ENCODE measurements around the gene PDE7B. TPM values are rescaled to one million over a fixed set of nuclear protein-coding genes. Genes with fewer than 3 reads are reported as not detected.
A peak's percentile ranks its signal among the peaks of the same experiment; 100 is the strongest.
"Not testable (repeated sequence)": the region's sequence is repeated elsewhere in the genome, so short reads cannot be mapped to it uniquely, and the experiment has no call there.

The PDE7B gene
- total RNA-seq, 1 donor, result 25.3 TPM

DNA sequence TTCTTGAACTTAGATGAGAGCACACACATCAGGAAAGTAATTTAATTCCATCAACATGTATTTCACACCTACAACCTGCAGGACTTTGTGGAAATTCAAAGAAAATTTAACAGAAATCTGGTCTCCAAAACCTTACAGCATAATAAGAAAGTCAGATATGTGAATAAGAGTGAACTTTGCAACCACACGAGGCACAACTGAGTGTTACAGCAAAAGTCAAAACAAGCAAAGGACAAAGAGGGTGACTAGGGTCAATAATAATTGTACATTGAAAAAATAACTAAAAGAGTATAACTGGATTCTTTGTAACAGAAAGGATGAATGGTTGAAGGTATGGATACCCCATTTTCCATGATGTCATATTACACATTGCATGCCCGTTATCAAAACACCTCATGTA, 284.8 kb downstream of the PDE7B start:
- TF ChIP-seq, protein P1, sequence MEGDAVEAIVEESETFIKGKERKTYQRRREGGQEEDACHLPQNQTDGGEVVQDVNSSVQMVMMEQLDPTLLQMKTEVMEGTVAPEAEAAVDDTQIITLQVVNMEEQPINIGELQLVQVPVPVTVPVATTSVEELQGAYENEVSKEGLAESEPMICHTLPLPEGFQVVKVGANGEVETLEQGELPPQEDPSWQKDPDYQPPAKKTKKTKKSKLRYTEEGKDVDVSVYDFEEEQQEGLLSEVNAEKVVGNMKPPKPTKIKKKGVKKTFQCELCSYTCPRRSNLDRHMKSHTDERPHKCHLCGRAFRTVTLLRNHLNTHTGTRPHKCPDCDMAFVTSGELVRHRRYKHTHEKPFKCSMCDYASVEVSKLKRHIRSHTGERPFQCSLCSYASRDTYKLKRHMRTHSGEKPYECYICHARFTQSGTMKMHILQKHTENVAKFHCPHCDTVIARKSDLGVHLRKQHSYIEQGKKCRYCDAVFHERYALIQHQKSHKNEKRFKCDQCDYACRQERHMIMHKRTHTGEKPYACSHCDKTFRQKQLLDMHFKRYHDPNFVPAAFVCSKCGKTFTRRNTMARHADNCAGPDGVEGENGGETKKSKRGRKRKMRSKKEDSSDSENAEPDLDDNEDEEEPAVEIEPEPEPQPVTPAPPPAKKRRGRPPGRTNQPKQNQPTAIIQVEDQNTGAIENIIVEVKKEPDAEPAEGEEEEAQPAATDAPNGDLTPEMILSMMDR (IDR thresholded peaks at IDR 0.05; ENCODE audit: extremely low read depth, low read depth, low read length), result no peak
- H3K27ac ChIP-seq (ENCODE audit: low read depth, low read length), result no peak overlapping the region
- peaks cover 35% of the 10 kb centered on the region for H3K79me2 ChIP-seq (ENCODE audit: insufficient read depth, low read length)
- H2AFZ ChIP-seq (ENCODE audit: low read length), result no peak overlapping the region
- H3K4me1 ChIP-seq (ENCODE audit: insufficient read depth, low read length), result peaks cover 19% of the 10 kb centered on the region
- H3K27me3 ChIP-seq (ENCODE audit: insufficient read depth, low read length), result no peaks in the 10 kb centered on the region
- no peak overlapping the region for H3K4me2 ChIP-seq (ENCODE audit: insufficient read depth, low read length)
- H4K20me1 ChIP-seq (ENCODE audit: insufficient read depth, low read length), result no peaks in the 10 kb centered on the region
- peaks cover 5% of the 10 kb centered on the region for H3K36me3 ChIP-seq (ENCODE audit: insufficient read depth, low read length)
- H3K9me3 ChIP-seq (ENCODE audit: low read depth, low read length), result no peaks in the 10 kb centered on the region
- no peak for DNase-seq (ENCODE audit: insufficient read length, low spot score, missing footprints)
- no peak overlapping the region for H3K4me3 ChIP-seq (ENCODE audit: insufficient read depth, low read length)

- peaks cover 19% of the 10 kb centered on the region for H3K4me1 ChIP-seq (ENCODE audit: insufficient read depth, low read length)
Observed at GRCh38 chr6:136137008-136137692, 285.6 kb downstream of the PDE7B start.

DNA sequence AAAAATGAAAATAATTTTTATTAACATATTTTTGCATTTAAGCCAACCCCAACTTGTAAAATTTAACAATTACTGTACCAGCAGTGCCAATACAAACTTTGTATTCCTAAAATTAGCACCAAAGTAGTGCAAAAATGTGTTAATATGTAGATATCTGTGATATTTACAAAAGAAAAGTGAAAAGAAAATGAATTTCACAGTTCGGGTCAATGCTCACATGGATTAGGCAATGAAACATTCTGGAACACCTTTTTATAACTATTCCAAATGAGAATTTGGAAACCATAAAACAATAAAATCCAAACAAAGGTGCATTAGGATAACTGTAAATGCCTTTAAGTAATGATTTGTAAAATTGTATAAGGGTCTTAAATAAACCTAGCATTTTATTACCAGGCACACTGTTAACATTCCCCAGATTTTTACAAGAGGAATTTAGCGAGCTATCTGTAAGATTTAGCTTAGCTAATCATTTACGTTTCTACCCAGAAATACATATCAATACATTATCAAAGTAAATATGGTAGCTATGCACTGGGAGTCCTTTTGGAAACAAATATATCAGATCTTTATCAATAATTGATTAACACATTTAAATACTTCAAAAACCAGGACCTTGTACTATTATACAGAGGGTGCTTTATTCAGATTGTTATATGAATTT, 286.4 kb downstream of the PDE7B start:
- Histone ChIP-seq H3K27me3 (ENCODE audit: insufficient read depth, low read length) (no peaks in the 10 kb centered on the region), H4K20me1 (ENCODE audit: insufficient read depth, low read length) (no peaks in the 10 kb centered on the region), H3K4me3 (ENCODE audit: insufficient read depth, low read length) (no peak overlapping the region), H3K4me2 (ENCODE audit: insufficient read depth, low read length) (no peak overlapping the region), H3K36me3 (ENCODE audit: insufficient read depth, low read length) (peaks cover 5% of the 10 kb centered on the region), H3K79me2 (ENCODE audit: insufficient read depth, low read length) (peaks cover 32% of the 10 kb centered on the region), H3K4me1 (ENCODE audit: insufficient read depth, low read length) (peaks cover 19% of the 10 kb centered on the region), H3K27ac (ENCODE audit: low read depth, low read length) (no peak overlapping the region), H3K9me3 (ENCODE audit: low read depth, low read length) (no peaks in the 10 kb centered on the region), H2AFZ (ENCODE audit: low read length) (no peak overlapping the region)
- no peak for DNase-seq (ENCODE audit: insufficient read length, low spot score, missing footprints)
- TF ChIP-seq, protein P1 (IDR thresholded peaks at IDR 0.05; ENCODE audit: extremely low read depth, low read depth, low read length), result no peak

More at GRCh38 chr6:136137008-136137692, 285.6 kb downstream of the PDE7B start:
- Histone ChIP-seq H3K79me2 (ENCODE audit: insufficient read depth, low read length) (peaks cover 36% of the 10 kb centered on the region), H4K20me1 (ENCODE audit: insufficient read depth, low read length) (no peaks in the 10 kb centered on the region), H2AFZ (ENCODE audit: low read length) (no peak overlapping the region), H3K36me3 (ENCODE audit: insufficient read depth, low read length) (peaks cover 5% of the 10 kb centered on the region), H3K4me3 (ENCODE audit: insufficient read depth, low read length) (no peak overlapping the region), H3K27me3 (ENCODE audit: insufficient read depth, low read length) (no peaks in the 10 kb centered on the region), H3K27ac (ENCODE audit: low read depth, low read length) (peak overlapping the region; percentile 15), H3K4me2 (ENCODE audit: insufficient read depth, low read length) (no peak overlapping the region), H3K9me3 (ENCODE audit: low read depth, low read length) (no peaks in the 10 kb centered on the region)
- TF ChIP-seq, protein P1 (IDR thresholded peaks at IDR 0.05; ENCODE audit: extremely low read depth, low read depth, low read length), result no peak
- DNase-seq (ENCODE audit: insufficient read length, low spot score, missing footprints), result no peak

GRCh38 chr6:136139111-136139510, 287.6 kb downstream of the PDE7B start:
- peaks cover 11% of the 10 kb centered on the region for H3K4me1 ChIP-seq (ENCODE audit: insufficient read depth, low read length)
- not testable (repeated sequence) for H3K27ac ChIP-seq (ENCODE audit: low read depth, low read length); H3K4me3 ChIP-seq (ENCODE audit: insufficient read depth, low read length); DNase-seq (ENCODE audit: insufficient read length, low spot score, missing footprints); H2AFZ ChIP-seq (ENCODE audit: low read length); H4K20me1 ChIP-seq (ENCODE audit: insufficient read depth, low read length); H3K27me3 ChIP-seq (ENCODE audit: insufficient read depth, low read length); H3K4me2 ChIP-seq (ENCODE audit: insufficient read depth, low read length); H3K36me3 ChIP-seq (ENCODE audit: insufficient read depth, low read length); H3K9me3 ChIP-seq (ENCODE audit: low read depth, low read length)
- H3K79me2 ChIP-seq (ENCODE audit: insufficient read depth, low read length), result peaks cover 35% of the 10 kb centered on the region

Data from osteoblast (primary cell).